ENCODE results near the gene SF3A2.

Gene SF3A2

GRCh38 chr19:2254064-2254872 is 17.6 kb downstream of the SF3A2 start:
- peaks cover 22% of the 10 kb centered on the region for H3K4me1 ChIP-seq (ENCODE audit: insufficient read depth, low read length)
- no peak for DNase-seq
- no peak overlapping the region for H3K9ac ChIP-seq (ENCODE audit: low read depth, low read length)
- no peaks in the 10 kb centered on the region for H3K9me3 ChIP-seq (ENCODE audit: insufficient read depth, low read length, severe bottlenecking)
- H3K79me2 ChIP-seq (ENCODE audit: insufficient read depth, low read length) = no peaks in the 10 kb centered on the region
- no peak for ATAC-seq (ENCODE audit: insufficient read depth, low read depth)
- peaks cover 13% of the 10 kb centered on the region for H3K36me3 ChIP-seq (ENCODE audit: insufficient read depth, low read length)
- peaks cover 19% of the 10 kb centered on the region; the same call in 1 of the 2 replicates for H4K20me1 ChIP-seq (ENCODE audit: insufficient read depth, low read length)
- H2AFZ ChIP-seq (ENCODE audit: low read depth, low read length) = no peak overlapping the region
- H3K4me2 ChIP-seq (ENCODE audit: insufficient read depth, low read length) = no peak overlapping the region
- no peak overlapping the region for H3K4me3 ChIP-seq (ENCODE audit: low read depth in 1 of 2, low read length in 2 of 2)
- TF ChIP-seq CTCF (IDR thresholded peaks at IDR 0.05; ENCODE audit: borderline replicate concordance, extremely low read depth, low read length, poor library complexity, severe bottlenecking) (no peak), EZH2 (IDR thresholded peaks at IDR 0.05; ENCODE audit: borderline replicate concordance, low read depth, low read length, severe bottlenecking) (no peak)
- H3K27me3 ChIP-seq (ENCODE audit: insufficient read depth, low read length, poor library complexity) = no peaks in the 10 kb centered on the region
- H3K27ac ChIP-seq (ENCODE audit: low read length) = no peak overlapping the region

- no peak overlapping the region for H3K27ac ChIP-seq (ENCODE audit: low read length)
- no peak for TF ChIP-seq CTCF (IDR thresholded peaks at IDR 0.05; ENCODE audit: borderline replicate concordance, extremely low read depth, low read length, poor library complexity, severe bottlenecking)
- no peak for TF ChIP-seq EZH2 (IDR thresholded peaks at IDR 0.05; ENCODE audit: borderline replicate concordance, low read depth, low read length, severe bottlenecking)
- peaks cover 4% of the 10 kb centered on the region for H3K36me3 ChIP-seq (ENCODE audit: insufficient read depth, low read length)
- no peaks in the 10 kb centered on the region for H3K27me3 ChIP-seq (ENCODE audit: insufficient read depth, low read length, poor library complexity)
- DNase-seq (no peak), ATAC-seq (ENCODE audit: insufficient read depth, low read depth) (no peak)
- H4K20me1 ChIP-seq (ENCODE audit: insufficient read depth, low read length) = peaks cover 9% of the 10 kb centered on the region; the same call in 1 of the 2 replicates
- no peak overlapping the region for H3K9ac ChIP-seq (ENCODE audit: low read depth, low read length)
- H3K4me3 ChIP-seq (ENCODE audit: low read depth in 1 of 2, low read length in 2 of 2) = no peak overlapping the region
- H3K4me1 ChIP-seq (ENCODE audit: insufficient read depth, low read length) = peaks cover 22% of the 10 kb centered on the region
- no peaks in the 10 kb centered on the region for H3K79me2 ChIP-seq (ENCODE audit: insufficient read depth, low read length)
- no peaks in the 10 kb centered on the region for H3K9me3 ChIP-seq (ENCODE audit: insufficient read depth, low read length, severe bottlenecking)
- no peak overlapping the region for H2AFZ ChIP-seq (ENCODE audit: low read depth, low read length)
- H3K4me2 ChIP-seq (ENCODE audit: insufficient read depth, low read length) = no peak overlapping the region
Observed at GRCh38 chr19:2255112-2255845, 18.7 kb downstream of the SF3A2 start.

- ATAC-seq (ENCODE audit: insufficient read depth, low read depth) = no peak
- no peak within 1 kb of the TSS for H2AFZ ChIP-seq (ENCODE audit: low read depth, low read length)
Observed at GRCh38 chr19:2255982-2256685, 19.5 kb downstream of the SF3A2 start, which contains the start of gene JSRP1. Gene JSRP1, minus strand, starts transcription at chr19:2256417. Its CDS starts 1,103 bp downstream, at chr19:2255314.

More at GRCh38 chr19:2255982-2256685, 19.5 kb downstream of the SF3A2 start, which contains the start of gene JSRP1:
- H3K4me1 ChIP-seq (ENCODE audit: insufficient read depth, low read length) = peaks cover 22% of the 10 kb centered on the region
- TF ChIP-seq EZH2 (IDR thresholded peaks at IDR 0.05; ENCODE audit: borderline replicate concordance, low read depth, low read length, severe bottlenecking) (no peak), CTCF (IDR thresholded peaks at IDR 0.05; ENCODE audit: borderline replicate concordance, extremely low read depth, low read length, poor library complexity, severe bottlenecking) (no peak)
- H3K36me3 ChIP-seq (ENCODE audit: insufficient read depth, low read length) = peaks cover 4% of the 10 kb centered on the region
- H4K20me1 ChIP-seq (ENCODE audit: insufficient read depth, low read length) = peaks cover 6% of the 10 kb centered on the region; the same call in 1 of the 2 replicates
- H3K4me2 ChIP-seq (ENCODE audit: insufficient read depth, low read length) = peak within 1 kb of the TSS; percentile 23; the same call in 1 of the 2 replicates
- no peak within 1 kb of the TSS for H3K4me3 ChIP-seq (ENCODE audit: low read depth in 1 of 2, low read length in 2 of 2)
- DNase-seq = no peak
- peak within 1 kb of the TSS; percentile 48 for H3K9ac ChIP-seq (ENCODE audit: low read depth, low read length)
- H3K9me3 ChIP-seq (ENCODE audit: insufficient read depth, low read length, severe bottlenecking) = no peaks in the 10 kb centered on the region
- H3K27ac ChIP-seq (ENCODE audit: low read length) = peak within 1 kb of the TSS; percentile 64
- H3K79me2 ChIP-seq (ENCODE audit: insufficient read depth, low read length) = no peaks in the 10 kb centered on the region
- H3K27me3 ChIP-seq (ENCODE audit: insufficient read depth, low read length, poor library complexity) = no peaks in the 10 kb centered on the region

Measured in DND-41 (cell line).